ENCODE data around the gene FBXO27. TPM values are rescaled to one million over a fixed set of nuclear protein-coding genes. Genes with fewer than 3 reads are reported as not detected.

Gene FBXO27
- total and polyA plus RNA-seq, 7 donors: 0.03 to 10.7 (median 0.77) TPM

GRCh38 chr19:38975214-38975860 lies 57.0 kb downstream of the FBXO27 start, which contains the start of gene FBXO17:
FBXO17 (minus strand) TSS chr19:38975742; CDS start chr19:38950319, 25,423 bp downstream.
- no peaks in the 10 kb centered on the region for H3K36me3 ChIP-seq (ENCODE audit: insufficient read depth in 1 of 2, low read depth in 1 of 2)
- peaks cover 0 to 3% (median 0%) of the 10 kb centered on the region in 3 donors for H3K27me3 ChIP-seq (ENCODE audit: insufficient read depth in 3 of 3, low read length in 2 of 3)
- ATAC-seq: peak; percentile 61 to 79 (median 68)
- peak; percentile 65 for DNase-seq
- TF ChIP-seq, protein P1, sequence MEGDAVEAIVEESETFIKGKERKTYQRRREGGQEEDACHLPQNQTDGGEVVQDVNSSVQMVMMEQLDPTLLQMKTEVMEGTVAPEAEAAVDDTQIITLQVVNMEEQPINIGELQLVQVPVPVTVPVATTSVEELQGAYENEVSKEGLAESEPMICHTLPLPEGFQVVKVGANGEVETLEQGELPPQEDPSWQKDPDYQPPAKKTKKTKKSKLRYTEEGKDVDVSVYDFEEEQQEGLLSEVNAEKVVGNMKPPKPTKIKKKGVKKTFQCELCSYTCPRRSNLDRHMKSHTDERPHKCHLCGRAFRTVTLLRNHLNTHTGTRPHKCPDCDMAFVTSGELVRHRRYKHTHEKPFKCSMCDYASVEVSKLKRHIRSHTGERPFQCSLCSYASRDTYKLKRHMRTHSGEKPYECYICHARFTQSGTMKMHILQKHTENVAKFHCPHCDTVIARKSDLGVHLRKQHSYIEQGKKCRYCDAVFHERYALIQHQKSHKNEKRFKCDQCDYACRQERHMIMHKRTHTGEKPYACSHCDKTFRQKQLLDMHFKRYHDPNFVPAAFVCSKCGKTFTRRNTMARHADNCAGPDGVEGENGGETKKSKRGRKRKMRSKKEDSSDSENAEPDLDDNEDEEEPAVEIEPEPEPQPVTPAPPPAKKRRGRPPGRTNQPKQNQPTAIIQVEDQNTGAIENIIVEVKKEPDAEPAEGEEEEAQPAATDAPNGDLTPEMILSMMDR (IDR thresholded peaks at IDR 0.05): no peak
- H3K9me3 ChIP-seq: no peaks in the 10 kb centered on the region
- intact Hi-C loops (cut with DNase I): no loop called here
- H3K4me3 ChIP-seq: peak within 1 kb of the TSS; percentile 80
- 3 to 4% (median 3%) methylated on average over 40 to 61 of the region's 63 CpGs for WGBS, 3 donors
- H3K27ac ChIP-seq: peak within 1 kb of the TSS; percentile 67
- no peaks in the 10 kb centered on the region for H3K4me1 ChIP-seq

GRCh38 chr19:38974624-38975213 lies 57.6 kb downstream of the FBXO27 start:
- H3K4me1 ChIP-seq: no peaks in the 10 kb centered on the region
- ATAC-seq: peak in 2 of 4 donors; percentile 10 to 13
- 31 to 43% (median 31%) methylated on average over 19 of the region's 19 CpGs for WGBS, 3 donors
- TF ChIP-seq, protein P1 (IDR thresholded peaks at IDR 0.05): no peak
- H3K27me3 ChIP-seq (ENCODE audit: insufficient read depth in 3 of 3, low read length in 2 of 3): peaks cover 0 to 2% (median 0%) of the 10 kb centered on the region in 3 donors
- peak overlapping the region; percentile 80 for H3K4me3 ChIP-seq
- intact Hi-C loops (cut with DNase I): no loop called here
- DNase-seq: no peak
- peak overlapping the region; percentile 67 for H3K27ac ChIP-seq
- no peaks in the 10 kb centered on the region for H3K9me3 ChIP-seq
- no peaks in the 10 kb centered on the region for H3K36me3 ChIP-seq (ENCODE audit: insufficient read depth in 1 of 2, low read depth in 1 of 2)

Other genes starting within 250 kb of the FBXO27 start
- gene LGALS7B, start 243.3 kb downstream of the FBXO27 start, total RNA-seq: not detected
- gene LGALS7B, start 243.3 kb downstream of the FBXO27 start, polyA plus RNA-seq: under 1 TPM in 1 of 3 donors, not detected in 2; 0.91 TPM
- gene LGALS4, start 219.6 kb downstream of the FBXO27 start, total RNA-seq: 1 to 10 TPM in 2 of 4 donors, under 1 TPM in 2; 0.62 to 2.0 (median 0.98) TPM
- gene LGALS4, start 219.6 kb downstream of the FBXO27 start, polyA plus RNA-seq: under 1 TPM; 0.31 to 0.77 (median 0.53) TPM
- 100 to 1,000 TPM; 279 to 572 (median 404) TPM for gene ECH1, start 200.8 kb downstream of the FBXO27 start, total RNA-seq
- gene ECH1, start 200.8 kb downstream of the FBXO27 start, polyA plus RNA-seq: 100 to 1,000 TPM; 512 to 649 (median 601) TPM
- 100 to 1,000 TPM; 151 to 229 (median 198) TPM for gene HNRNPL, start 182.6 kb downstream of the FBXO27 start, total RNA-seq
- gene HNRNPL, start 182.6 kb downstream of the FBXO27 start, polyA plus RNA-seq: 100 to 1,000 TPM; 109 to 215 (median 191) TPM
- gene RINL, start 154.3 kb downstream of the FBXO27 start, total RNA-seq: 1 to 10 TPM; 1.5 to 4.8 (median 2.2) TPM
- 1 to 10 TPM; 2.2 to 3.4 (median 2.2) TPM for gene RINL, start 154.3 kb downstream of the FBXO27 start, polyA plus RNA-seq
- gene SIRT2, start 132.9 kb downstream of the FBXO27 start, total RNA-seq: 100 to 1,000 TPM; 133 to 180 (median 147) TPM
- gene SIRT2, start 132.9 kb downstream of the FBXO27 start, polyA plus RNA-seq: 100 to 1,000 TPM; 140 to 260 (median 204) TPM
- gene NFKBIB, start 132.6 kb downstream of the FBXO27 start, total RNA-seq: 10 to 100 TPM; 21.9 to 41.0 (median 26.6) TPM
- gene NFKBIB, start 132.6 kb downstream of the FBXO27 start, polyA plus RNA-seq: 100 to 1,000 TPM in 1 of 3 donors, 10 to 100 TPM in 2; 45.5 to 109 (median 50.7) TPM
- gene CCER2, start 120.4 kb downstream of the FBXO27 start, total RNA-seq: 1 to 10 TPM in 2 of 4 donors, under 1 TPM in 1, not detected in 1; 0.25 to 1.1 (median 1.0) TPM
- under 1 TPM; 0.14 to 0.77 (median 0.21) TPM for gene CCER2, start 120.4 kb downstream of the FBXO27 start, polyA plus RNA-seq
- 10 to 100 TPM; 15.1 to 17.8 (median 16.8) TPM for gene SARS2, start 101.8 kb downstream of the FBXO27 start, total RNA-seq
- gene SARS2, start 101.8 kb downstream of the FBXO27 start, polyA plus RNA-seq: 10 to 100 TPM; 13.3 to 19.8 (median 17.0) TPM
- 10 to 100 TPM; 33.8 to 70.6 (median 42.4) TPM for gene MRPS12, start 101.6 kb downstream of the FBXO27 start, total RNA-seq
- 100 to 1,000 TPM in 1 of 3 donors, 10 to 100 TPM in 2; 70.5 to 175 (median 71.4) TPM for gene MRPS12, start 101.6 kb downstream of the FBXO27 start, polyA plus RNA-seq
- 1 to 10 TPM; 1.6 to 4.3 (median 2.3) TPM for gene FBXO17, start 56.8 kb downstream of the FBXO27 start, total RNA-seq
- 1 to 10 TPM; 1.7 to 3.3 (median 1.8) TPM for gene FBXO17, start 56.8 kb downstream of the FBXO27 start, polyA plus RNA-seq
- gene ACP7, start 51.8 kb upstream of the FBXO27 start, total RNA-seq: not detected
- gene ACP7, start 51.8 kb upstream of the FBXO27 start, polyA plus RNA-seq: under 1 TPM in 1 of 3 donors, not detected in 2; 0.07 TPM
- gene PAK4, start 93.2 kb upstream of the FBXO27 start, total RNA-seq: 10 to 100 TPM; 10.6 to 17.3 (median 11.6) TPM
- 10 to 100 TPM in 2 of 3 donors, 1 to 10 TPM in 1; 7.2 to 22.0 (median 16.5) TPM for gene PAK4, start 93.2 kb upstream of the FBXO27 start, polyA plus RNA-seq
- under 1 TPM in 1 of 4 donors, not detected in 3; 0.13 TPM for gene NCCRP1, start 164.4 kb upstream of the FBXO27 start, total RNA-seq
- gene NCCRP1, start 164.4 kb upstream of the FBXO27 start, polyA plus RNA-seq: under 1 TPM in 1 of 3 donors, not detected in 2; 0.13 TPM
- 1 to 10 TPM in 1 of 4 donors, not detected in 3; 1.3 TPM for gene SYCN, start 171.7 kb upstream of the FBXO27 start, total RNA-seq
- gene SYCN, start 171.7 kb upstream of the FBXO27 start, polyA plus RNA-seq: not detected
- not detected for gene IFNL3, start 212.5 kb upstream of the FBXO27 start, total RNA-seq
- not detected for gene IFNL3, start 212.5 kb upstream of the FBXO27 start, polyA plus RNA-seq
- gene IFNL4, start 216.3 kb upstream of the FBXO27 start, total RNA-seq: not detected
- gene IFNL4, start 216.3 kb upstream of the FBXO27 start, polyA plus RNA-seq: not detected
- gene IFNL2, start 235.8 kb upstream of the FBXO27 start, total RNA-seq: not detected
- not detected for gene IFNL2, start 235.8 kb upstream of the FBXO27 start, polyA plus RNA-seq